HG02884 (cell line): ENCODE data around the gene CFP.

Experiments
- ATAC-seq: cut with Tn5 transposase; IDR thresholded peaks from one replicate; pipeline ENCODE4 v1.9.1; 2021; ENCODE audit warnings: mild to moderate bottlenecking, moderate library complexity; ENCODE audit not compliant: unreplicated experiment

The CFP gene

DNA sequence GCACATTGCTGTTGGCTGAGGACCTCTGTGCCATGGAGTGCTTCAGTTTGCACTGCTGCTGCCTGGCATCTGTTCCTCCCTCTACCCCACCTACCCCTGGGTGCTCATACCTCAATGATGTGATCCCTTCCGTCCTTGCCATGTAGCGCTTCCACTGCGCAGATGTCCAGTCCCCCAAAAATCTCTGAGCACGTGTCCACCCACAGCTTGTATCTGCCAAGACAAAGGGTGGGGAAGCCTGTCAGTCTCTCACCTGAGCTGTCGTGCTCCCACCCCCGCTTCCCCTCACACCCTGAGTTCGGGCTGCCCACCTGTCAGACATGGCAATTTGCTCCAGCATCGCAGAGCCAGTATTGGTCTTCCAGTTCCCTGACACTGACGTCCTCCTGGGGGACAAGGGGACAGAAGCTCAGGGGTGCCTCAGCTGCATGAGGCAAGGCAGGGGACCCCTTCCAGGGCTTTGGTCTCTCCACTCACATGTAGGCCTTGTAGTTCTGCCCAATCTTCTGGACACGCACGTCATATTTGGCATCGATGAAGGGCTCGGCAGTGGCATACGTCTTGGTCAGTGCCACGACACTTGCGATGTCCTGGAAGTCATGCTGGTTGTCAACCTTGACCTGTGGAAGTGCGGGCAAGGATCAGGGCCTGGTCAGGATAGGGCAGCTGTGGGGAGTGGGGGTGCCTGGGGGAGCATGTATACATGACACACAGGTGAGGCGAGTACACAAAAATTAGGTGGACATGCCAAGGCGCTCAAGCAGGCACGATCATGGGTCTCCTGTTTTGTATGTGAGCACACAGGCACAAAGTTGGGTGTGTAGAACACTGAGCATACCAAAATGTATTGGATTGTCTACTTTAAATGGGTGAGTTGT, 53.5 kb downstream of the CFP start:
- no peak for ATAC-seq

DNA sequence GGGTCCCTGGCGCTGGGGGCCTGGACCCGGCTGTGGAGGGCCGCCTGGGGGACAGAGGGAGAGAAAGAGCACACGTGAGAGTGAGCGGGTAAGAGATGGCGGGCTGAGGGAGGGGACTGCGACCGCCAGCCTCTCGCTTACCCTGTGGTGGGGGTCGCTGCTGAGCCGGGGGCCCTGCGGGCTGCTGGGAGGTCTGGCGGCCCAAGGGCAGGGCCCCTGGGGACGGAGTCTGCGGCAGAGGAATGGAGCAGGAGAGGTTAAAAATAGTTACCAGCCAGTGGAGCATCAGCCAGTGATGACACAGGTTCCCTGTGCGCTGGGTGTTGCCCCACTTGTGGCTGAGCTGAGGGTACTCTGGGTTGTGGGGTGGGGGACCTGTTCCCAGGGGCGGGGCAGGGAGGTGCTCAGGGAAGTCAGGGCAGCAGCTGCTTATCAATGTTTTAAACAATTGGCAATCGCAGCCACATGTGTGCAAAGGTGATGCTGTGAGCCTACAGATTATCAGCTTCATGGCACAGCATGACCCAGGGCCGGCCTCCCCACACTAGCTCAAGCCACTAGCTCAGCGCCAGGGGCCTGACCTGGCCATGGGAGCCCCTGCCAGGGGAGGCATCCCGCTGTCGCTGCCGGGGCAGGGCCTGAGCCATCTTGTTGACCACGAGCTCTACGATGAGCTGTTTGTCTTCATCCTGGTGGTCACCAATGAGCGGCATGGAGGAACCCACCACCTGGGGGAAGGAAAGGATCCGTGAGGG, 55.0 kb downstream of the CFP start:
- no peak for ATAC-seq

- ATAC-seq: no peak
Measured at GRCh38 chrX:47574076-47574546, 55.6 kb downstream of the CFP start.

DNA sequence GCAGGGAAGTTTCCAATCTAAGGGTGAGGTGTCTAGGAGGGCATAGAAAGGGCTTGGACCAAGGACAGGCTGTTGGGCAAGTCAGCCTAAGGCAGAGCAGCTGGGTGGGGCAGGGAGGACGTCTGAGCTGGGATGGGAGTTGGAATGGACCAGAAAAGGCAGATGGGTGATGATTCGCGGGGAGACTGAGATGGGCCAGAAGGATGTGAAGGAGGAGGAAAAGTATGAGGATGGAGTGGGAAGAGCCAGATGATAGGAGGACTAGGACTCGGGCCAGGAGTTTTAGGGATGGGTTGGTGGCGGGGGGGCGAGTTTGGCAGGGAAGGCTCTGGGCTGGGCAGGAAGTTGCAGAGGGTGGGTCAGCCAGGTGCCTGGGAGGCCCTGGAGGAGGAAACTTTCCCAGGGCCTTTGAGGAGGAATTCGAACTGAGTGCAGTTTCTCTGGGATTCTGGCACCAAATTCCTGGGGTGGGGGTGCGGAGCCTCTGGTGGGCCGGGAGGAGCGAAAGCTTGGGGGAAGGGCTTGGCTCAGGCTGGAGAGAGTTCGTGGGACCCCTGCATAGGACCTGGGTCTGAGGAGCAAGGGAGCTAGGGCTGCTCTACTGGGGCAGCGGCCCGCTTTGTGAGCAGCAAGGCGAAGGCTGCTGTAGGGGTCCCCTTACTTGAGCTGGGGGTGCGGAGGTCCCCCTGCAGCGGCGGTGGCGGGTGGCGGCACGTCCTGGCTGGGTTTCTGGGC, 56.2 kb downstream of the CFP start:
- ATAC-seq: no peak
